ENCODE data around the gene DSTYK.

The DSTYK gene

DNA sequence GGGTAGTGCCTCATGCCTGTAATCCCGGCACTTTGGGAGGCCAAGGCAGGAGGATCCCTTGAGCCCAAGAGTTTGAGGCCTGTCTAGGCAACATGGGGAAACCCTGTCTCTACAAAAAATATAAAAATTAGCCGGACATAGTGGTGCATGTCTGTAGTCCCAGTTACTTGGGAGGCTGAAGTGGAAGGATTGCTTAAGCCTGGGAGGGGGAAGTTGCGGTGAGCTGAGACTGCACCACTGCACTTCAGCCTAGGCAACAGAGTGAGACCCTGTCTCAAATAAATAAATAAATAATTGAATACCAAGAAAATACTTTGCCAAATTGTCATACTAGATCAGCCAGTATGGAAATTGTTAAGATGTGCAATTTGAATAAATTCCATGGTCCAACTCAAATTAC is 83.9 kb downstream of the DSTYK start:
- DNase-seq (ENCODE audit: low read depth in 2 of 2): no peak

DNA sequence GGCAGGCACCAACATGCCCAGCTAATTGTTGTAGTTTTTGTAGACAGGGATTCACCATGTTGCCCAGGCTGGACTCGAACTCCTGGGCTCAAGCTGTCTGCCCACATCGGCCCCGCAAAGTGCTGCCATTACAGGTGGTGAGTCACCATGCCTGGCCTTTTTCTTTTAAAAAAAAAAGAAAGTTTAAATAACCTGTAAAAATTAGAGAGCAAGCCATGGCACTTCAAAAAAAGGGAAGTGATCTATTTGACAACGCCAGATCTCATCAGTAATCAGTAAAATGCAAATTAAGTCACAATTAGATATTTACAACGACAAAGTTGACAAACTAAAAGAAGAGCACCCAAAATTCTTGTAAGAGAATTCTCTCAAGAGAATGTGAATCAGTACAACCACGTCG is 86.8 kb downstream of the DSTYK start:
- DNase-seq (ENCODE audit: low read depth in 2 of 2): no peak

DNA sequence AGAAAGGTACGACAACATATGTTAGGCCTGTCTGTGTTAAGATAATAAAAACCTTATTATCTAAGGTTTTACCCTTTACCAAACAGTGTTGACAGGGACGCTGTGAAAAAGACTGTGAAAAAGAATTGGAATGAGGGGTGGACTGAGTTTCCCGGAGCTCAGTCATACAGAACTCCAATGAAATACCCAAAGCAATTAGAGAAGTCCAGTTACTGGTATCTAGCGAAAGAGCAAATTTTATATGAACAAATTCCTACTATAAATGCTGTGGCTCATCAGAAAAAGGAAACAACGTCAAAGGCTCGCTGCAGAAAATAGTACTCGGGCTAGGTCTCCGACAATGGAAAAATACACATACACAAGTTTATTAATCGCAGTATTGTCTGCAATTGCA is 89.0 kb downstream of the DSTYK start:
- no peak for DNase-seq (ENCODE audit: low read depth in 2 of 2)

DNA sequence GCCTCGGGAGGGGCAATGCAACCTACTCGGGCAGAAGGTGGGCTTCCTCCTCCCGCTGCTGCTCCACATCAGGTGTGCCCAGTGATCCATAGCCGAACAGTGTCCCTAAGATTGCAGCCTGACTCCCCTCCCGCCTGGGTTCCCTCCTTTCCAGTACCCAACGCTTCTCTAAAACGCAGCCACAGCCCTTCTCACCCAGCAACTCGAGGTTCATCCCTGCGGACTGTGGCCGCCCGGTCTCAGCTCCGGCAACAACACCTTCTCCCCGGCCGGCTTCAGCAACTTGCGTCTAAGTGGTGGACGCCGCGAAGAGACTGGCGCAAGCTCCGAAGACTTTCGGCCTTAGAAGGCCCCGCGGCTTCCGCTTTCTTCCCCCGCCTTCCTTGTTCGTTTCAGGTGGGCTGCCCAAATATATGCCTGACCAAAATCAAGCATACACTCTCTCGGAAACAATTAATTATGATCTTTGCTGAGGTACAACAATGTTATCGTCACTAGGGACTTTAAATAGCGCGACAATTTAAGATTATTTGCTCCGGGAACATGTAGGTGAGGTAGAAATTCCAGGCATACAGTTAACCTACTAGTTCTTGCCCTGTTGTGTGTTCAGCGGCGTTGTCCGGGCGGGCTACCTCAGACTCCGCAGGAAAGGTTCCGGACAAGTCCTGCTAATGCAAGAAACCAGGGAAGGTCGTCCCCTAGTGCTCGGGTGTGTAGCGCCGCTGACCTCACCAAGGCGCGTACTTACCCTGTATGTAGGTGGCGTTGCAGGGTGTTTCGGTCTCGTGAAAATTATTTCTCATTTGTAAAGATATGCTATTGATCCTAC is 89.6 kb downstream of the DSTYK start, which contains the start of gene RBBP5:
TSS of gene RBBP5 (minus strand) at position 319 of the 829 bp plus-strand sequence. CDS start at position 214, 105 bp downstream.
- DNase-seq (ENCODE audit: low read depth in 2 of 2): peak; percentile 86 to 94

DNA sequence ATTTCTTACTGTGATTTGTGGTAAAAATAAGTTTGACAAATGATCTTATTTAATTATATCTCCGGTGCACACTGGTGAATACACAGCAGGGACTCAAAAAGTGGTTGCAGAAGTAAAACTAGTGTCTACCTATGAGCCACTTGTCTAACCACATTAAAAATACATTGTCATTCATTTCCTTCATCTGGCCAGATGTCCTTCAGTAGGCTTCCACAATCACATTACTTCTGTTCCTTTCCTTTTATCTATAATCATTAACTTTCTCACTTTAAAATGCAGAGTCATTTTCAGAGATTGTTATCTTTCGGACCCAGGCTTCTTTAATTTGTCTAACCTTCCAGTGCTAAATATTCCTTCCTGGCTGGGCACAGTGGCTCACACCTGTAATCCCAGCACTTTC is 92.8 kb downstream of the DSTYK start:
- no peak for DNase-seq (ENCODE audit: low read depth in 2 of 2)

DNA sequence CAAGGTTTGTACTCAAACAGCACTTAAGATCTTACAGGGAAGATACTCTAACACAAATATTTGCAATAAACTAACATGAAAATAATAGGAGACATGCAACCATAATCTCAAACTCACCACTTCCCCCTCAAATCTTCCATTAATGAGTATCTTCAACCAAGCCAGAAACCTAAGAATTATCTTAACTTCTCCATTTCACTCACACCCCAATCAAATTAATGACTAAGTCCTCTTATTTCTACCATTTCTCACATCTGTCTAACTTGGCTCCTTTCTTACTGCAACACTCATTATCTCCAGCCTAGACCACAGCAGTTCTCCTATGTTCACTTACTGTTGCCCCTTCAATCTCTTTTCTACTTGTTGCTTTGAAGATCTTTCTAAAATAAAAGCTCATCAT is 100.1 kb downstream of the DSTYK start:
- DNase-seq (ENCODE audit: low read depth in 2 of 2): no peak

DNA sequence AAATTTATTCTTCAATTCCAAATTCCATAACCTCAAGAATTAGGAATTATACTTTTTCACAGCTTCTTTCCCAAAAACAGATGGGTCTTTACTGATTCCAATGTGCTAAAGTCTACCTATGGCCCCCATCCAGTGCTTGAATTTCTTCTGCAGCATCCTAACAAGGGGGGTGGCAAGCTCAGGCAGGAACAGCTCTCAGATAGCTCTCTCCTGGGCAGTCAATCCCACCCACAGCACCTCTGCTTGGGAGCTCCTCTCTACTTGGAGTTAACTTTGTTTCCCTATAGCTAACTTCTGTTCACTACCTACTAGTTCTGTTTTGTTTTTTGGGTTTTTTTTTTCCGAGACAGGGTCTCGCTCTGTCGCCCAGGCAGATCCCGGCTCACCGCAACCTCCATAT is 101.8 kb downstream of the DSTYK start:
- no peak for DNase-seq (ENCODE audit: low read depth in 2 of 2)

DNA sequence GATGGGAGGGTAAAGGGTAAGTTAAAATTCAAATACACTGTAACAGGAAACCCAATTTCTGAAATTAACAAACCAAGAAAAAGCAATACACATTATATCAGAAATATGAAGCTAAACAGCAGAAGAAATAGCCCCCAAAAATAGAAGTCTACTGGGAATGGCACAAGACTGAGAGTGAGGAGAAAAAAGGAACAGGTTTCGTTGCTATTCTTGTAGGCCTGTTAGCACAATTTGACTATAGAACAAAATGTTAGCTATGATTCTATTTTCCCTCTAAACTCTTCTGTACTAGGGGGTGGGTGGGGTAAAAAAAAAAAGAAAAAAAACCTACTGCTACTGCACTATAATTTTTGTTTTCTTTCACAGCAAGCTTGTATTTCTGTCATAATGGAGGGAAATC is 102.2 kb downstream of the DSTYK start:
- no peak for DNase-seq (ENCODE audit: low read depth in 2 of 2)

DNA sequence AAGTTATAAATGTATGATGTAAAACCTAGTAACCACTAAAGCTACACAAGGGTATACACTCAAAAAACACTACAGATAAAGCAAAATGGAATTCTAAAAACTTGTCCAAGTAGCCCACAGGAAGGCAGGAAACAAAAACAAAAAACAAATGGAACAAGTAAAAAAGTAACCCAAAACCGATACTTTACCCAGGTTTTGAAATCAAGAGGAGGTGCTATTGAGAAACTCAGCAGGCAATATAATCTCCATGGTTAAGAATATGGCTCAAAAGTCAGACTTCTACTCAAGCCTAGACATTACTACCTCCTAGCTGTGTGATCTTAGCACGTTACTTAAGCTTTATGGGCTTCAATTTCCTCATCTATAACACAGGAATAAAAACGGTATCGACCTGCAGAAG is 103.0 kb downstream of the DSTYK start:
- no peak for DNase-seq (ENCODE audit: low read depth in 2 of 2)

DNA sequence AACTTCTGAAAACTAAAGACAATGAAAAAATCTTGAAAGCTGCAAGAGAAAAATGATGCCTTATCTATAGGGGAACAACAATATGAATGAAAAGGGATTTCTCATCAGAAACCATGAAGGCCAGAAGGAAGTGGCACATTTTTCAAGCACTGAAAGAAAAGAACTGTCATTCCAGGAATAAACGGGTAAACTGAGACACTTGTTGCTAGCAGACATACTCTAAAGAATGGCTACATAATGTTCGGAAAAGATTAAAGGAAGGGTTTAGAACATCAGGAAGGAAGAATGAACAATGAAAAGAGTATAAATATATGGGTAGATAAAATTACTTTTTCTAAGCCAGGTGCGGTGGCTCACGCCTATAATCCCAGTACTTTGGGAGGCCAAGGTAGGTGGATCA is 104.2 kb downstream of the DSTYK start:
- no peak for DNase-seq (ENCODE audit: low read depth in 2 of 2)

DNA sequence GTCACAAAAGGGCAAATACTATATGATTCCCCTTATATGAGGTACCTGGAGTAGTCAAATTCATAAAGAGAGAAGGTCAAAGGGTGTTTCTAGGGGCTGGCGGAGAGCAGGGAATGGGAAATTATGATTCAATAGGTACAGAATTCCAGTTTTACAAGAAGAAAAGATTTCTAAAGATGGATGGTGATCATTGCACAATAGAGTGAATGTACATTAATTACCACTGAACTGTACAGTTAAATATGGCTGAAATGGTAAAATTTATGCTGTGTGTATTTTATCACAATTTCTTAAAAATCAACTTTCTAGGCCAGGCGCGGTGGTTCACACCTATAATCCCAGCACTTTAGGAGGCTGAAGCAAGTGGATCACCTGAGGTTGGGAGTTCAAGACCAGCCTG is 109.1 kb downstream of the DSTYK start:
- DNase-seq (ENCODE audit: low read depth in 2 of 2): no peak

DNA sequence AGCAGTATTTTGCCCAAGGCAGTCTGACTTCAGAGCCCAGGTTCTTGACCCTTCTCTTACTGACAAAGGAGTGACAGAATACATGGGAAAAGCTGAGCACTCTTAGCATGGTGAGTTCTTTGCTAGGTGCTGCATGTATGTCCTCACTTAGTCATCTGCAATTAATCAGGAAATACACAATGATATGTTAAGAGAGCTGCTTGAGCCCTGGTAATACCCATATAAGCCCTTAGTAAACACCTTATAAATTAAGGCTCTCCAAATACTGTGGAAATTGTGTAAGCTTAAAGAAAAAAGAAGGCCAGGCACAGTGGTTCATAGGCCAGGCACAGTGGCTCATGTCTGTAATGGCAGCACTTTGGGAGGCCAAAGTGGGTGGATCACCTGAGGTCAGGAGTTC is 113.3 kb downstream of the DSTYK start:
- DNase-seq (ENCODE audit: low read depth in 2 of 2): no peak

DNA sequence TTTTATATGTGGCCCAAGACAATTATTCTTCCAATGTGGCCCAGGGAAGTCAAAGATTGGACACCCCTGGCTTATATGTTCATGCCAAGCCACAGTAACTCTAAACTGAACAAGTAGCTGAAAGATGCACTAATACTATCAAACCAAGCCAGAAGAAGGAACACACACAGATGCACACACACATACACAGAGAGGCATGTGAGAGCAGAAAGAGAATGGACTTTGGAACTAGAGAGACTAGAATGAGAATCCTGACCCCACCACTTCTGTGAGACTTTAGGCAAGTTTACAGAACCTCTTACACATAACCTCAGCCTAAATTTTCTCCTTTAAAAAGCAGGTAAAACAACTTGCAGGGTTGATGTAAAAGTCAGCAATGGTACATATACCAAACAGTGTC is 116.1 kb downstream of the DSTYK start:
- DNase-seq (ENCODE audit: low read depth in 2 of 2): no peak

Data from stimulated activated CD4-positive, alpha-beta T cell treated with anti-CD3 and anti-CD28 coated beads, Interleukin-1b, Interleukin-23, amount 100 ng/mL, for 4 hours (primary cell).